ENCODE data around the gene IRF9.
A peak's percentile ranks its signal among the peaks of the same experiment; 100 is the strongest.

The IRF9 gene

GRCh38 chr14:24136684-24137528, 24.2 kb upstream of the IRF9 start:
- DNase-seq = peak; percentile 39

DNA sequence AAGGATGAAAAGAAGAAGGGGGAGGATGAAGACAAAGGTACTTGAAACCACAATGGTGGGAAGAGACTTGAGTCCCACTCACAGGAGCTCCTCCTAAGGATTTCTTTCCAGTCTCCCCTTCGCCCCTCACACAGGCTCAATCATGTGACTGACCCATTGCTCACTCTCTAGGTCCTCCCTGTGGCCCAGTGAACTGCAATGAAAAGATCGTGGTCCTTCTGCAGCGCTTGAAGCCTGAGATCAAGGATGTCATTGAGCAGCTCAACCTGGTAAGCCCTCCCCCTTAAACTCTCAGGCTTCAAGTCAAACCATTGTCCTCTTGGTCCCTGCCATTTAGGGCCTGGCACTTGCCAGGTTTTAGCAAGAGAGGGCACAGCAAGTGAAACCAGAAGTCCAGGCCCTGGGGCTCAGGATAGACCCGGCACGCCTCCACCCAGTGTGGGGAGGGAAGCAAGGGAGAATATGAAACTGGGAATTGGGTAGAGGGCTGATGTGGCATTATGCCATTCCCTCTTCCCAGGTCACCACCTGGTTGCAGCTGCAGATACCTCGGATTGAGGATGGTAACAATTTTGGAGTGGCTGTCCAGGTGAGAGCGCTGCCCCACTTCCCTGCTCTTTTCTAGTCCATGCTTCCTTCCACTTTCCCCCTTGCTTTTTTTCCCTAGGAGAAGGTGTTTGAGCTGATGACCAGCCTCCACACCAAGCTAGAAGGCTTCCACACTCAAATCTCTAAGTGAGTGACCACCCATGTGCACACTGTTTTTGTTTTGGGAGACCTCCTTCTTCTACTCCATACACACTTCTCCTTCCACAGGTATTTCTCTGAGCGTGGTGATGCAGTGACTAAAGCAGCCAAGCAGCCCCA, 23.3 kb upstream of the IRF9 start:
- H3K27ac Mint-ChIP-seq = peak overlapping the region; percentile 93
- peaks cover 58% of the 10 kb centered on the region for H3K4me1 Mint-ChIP-seq
- no peak for DNase-seq
- no peaks in the 10 kb centered on the region for H3K27me3 Mint-ChIP-seq
- CTCF ChIA-PET = interaction anchor here (0.9 to 4.0 kb wide), 4 partner anchors 8 to 80 kb away, joined by 3 to 16 read pairs (median 4); partner anchors contain the start of genes IRF9, PSME2 and RNF31
- peak overlapping the region; percentile 93 for H3K4me3 Mint-ChIP-seq
- peaks cover 39% of the 10 kb centered on the region for H3K36me3 Mint-ChIP-seq
- H3K9me3 Mint-ChIP-seq = no peaks in the 10 kb centered on the region

More at GRCh38 chr14:24136684-24137528, 24.2 kb upstream of the IRF9 start:
- H3K4me1 Mint-ChIP-seq = peaks cover 62% of the 10 kb centered on the region
- CTCF ChIA-PET = interaction anchor here (0.9 to 4.0 kb wide), 8 partner anchors 9 to 79 kb away, joined by 3 to 16 read pairs (median 4); partner anchors contain the start of genes DCAF11, IRF9, NRL and PSME2
- peaks cover 37% of the 10 kb centered on the region for H3K36me3 Mint-ChIP-seq
- no peaks in the 10 kb centered on the region for H3K27me3 Mint-ChIP-seq
- peak overlapping the region; percentile 93 for H3K27ac Mint-ChIP-seq
- H3K4me3 Mint-ChIP-seq = peak overlapping the region; percentile 93
- no peaks in the 10 kb centered on the region for H3K9me3 Mint-ChIP-seq

- peaks cover 48% of the 10 kb centered on the region for H3K36me3 Mint-ChIP-seq
- H3K4me3 Mint-ChIP-seq = peak overlapping the region; percentile 95
- DNase-seq = no peak
- no peaks in the 10 kb centered on the region for H3K27me3 Mint-ChIP-seq
- H3K4me1 Mint-ChIP-seq = peaks cover 61% of the 10 kb centered on the region
- H3K9me3 Mint-ChIP-seq = no peaks in the 10 kb centered on the region
- CTCF ChIA-PET = no interaction called here
- H3K27ac Mint-ChIP-seq = peak overlapping the region; percentile 67
Observed at GRCh38 chr14:24138396-24139271, 22.4 kb upstream of the IRF9 start.

GRCh38 chr14:24139272-24139934, 21.7 kb upstream of the IRF9 start:
- H3K4me3 Mint-ChIP-seq = peak overlapping the region; percentile 95
- H3K36me3 Mint-ChIP-seq = peaks cover 52% of the 10 kb centered on the region
- CTCF ChIA-PET = no interaction called here
- peak overlapping the region; percentile 52 for H3K27ac Mint-ChIP-seq
- H3K27me3 Mint-ChIP-seq = no peaks in the 10 kb centered on the region
- DNase-seq = peak; percentile 52
- peaks cover 66% of the 10 kb centered on the region for H3K4me1 Mint-ChIP-seq
- no peaks in the 10 kb centered on the region for H3K9me3 Mint-ChIP-seq

- peak within 1 kb of the TSS; percentile 80 for H3K27ac Mint-ChIP-seq
- H3K4me1 Mint-ChIP-seq = peaks cover 74% of the 10 kb centered on the region
- peak within 1 kb of the TSS; percentile 95 for H3K4me3 Mint-ChIP-seq
- no peaks in the 10 kb centered on the region for H3K27me3 Mint-ChIP-seq
- H3K36me3 Mint-ChIP-seq = peaks cover 68% of the 10 kb centered on the region
- DNase-seq = peak; percentile 100
- CTCF ChIA-PET = interaction anchor here (0.7 to 1.7 kb wide), 4 partner anchors 19 to 83 kb away, joined by 3 to 10 read pairs (median 4); partner anchors contain the start of genes IRF9 and PCK2
- H3K9me3 Mint-ChIP-seq = no peaks in the 10 kb centered on the region
Observed at GRCh38 chr14:24141097-24141880, 19.8 kb upstream of the IRF9 start, which contains the start of gene EMC9. Gene EMC9, minus strand, starts transcription at chr14:24141591. Its CDS starts 287 bp downstream, at chr14:24141304.

GRCh38 chr14:24143511-24143910, 17.6 kb upstream of the IRF9 start:
- peaks cover 61% of the 10 kb centered on the region for H3K4me1 Mint-ChIP-seq
- peaks cover 59% of the 10 kb centered on the region for H3K36me3 Mint-ChIP-seq
- H3K27me3 Mint-ChIP-seq = no peaks in the 10 kb centered on the region
- DNase-seq = no peak
- H3K9me3 Mint-ChIP-seq = no peaks in the 10 kb centered on the region
- peak overlapping the region; percentile 42 for H3K4me3 Mint-ChIP-seq
- CTCF ChIA-PET = interaction anchor here (1.1 to 2.3 kb wide), 3 partner anchors 18 to 99 kb away, joined by 3 to 11 read pairs (median 4); partner anchors contain the start of genes DCAF11, IRF9, NRL and TINF2
- H3K27ac Mint-ChIP-seq = peak overlapping the region; percentile 75

GRCh38 chr14:24144451-24144850, 16.6 kb upstream of the IRF9 start:
- no peak for DNase-seq
- H3K27ac Mint-ChIP-seq = peak overlapping the region; percentile 24
- H3K36me3 Mint-ChIP-seq = peaks cover 58% of the 10 kb centered on the region
- peak overlapping the region; percentile 39 for H3K4me3 Mint-ChIP-seq
- peaks cover 62% of the 10 kb centered on the region for H3K4me1 Mint-ChIP-seq
- no peaks in the 10 kb centered on the region for H3K27me3 Mint-ChIP-seq
- CTCF ChIA-PET = interaction anchor here (1.5 to 2.3 kb wide), 2 partner anchors 17 to 98 kb away, joined by 3 to 11 read pairs; partner anchors contain the start of genes IRF9 and TINF2
- no peaks in the 10 kb centered on the region for H3K9me3 Mint-ChIP-seq

GRCh38 chr14:24145219-24145618, 15.8 kb upstream of the IRF9 start:
- CTCF ChIA-PET = interaction anchor here (1.2 to 8.0 kb wide), 3 partner anchors 9 to 37 kb away, joined by 6 to 67 read pairs (median 16); partner anchors contain the start of genes IRF9 and PSME1
- peaks cover 57% of the 10 kb centered on the region for H3K36me3 Mint-ChIP-seq
- no peak for DNase-seq
- no peaks in the 10 kb centered on the region for H3K27me3 Mint-ChIP-seq
- H3K27ac Mint-ChIP-seq = peak overlapping the region; percentile 99
- no peaks in the 10 kb centered on the region for H3K9me3 Mint-ChIP-seq
- peak overlapping the region; percentile 93 for H3K4me3 Mint-ChIP-seq
- H3K4me1 Mint-ChIP-seq = peaks cover 63% of the 10 kb centered on the region

- no peaks in the 10 kb centered on the region for H3K27me3 Mint-ChIP-seq
- CTCF ChIA-PET = interaction anchor here (1.2 to 8.0 kb wide), 3 partner anchors 10 to 37 kb away, joined by 6 to 67 read pairs (median 16); partner anchors contain the start of genes IRF9 and PSME1
- H3K27ac Mint-ChIP-seq = peak overlapping the region; percentile 99
- H3K36me3 Mint-ChIP-seq = peaks cover 62% of the 10 kb centered on the region
- H3K4me3 Mint-ChIP-seq = peak overlapping the region; percentile 93
- no peaks in the 10 kb centered on the region for H3K9me3 Mint-ChIP-seq
- no peak for DNase-seq
- peaks cover 65% of the 10 kb centered on the region for H3K4me1 Mint-ChIP-seq
Observed at GRCh38 chr14:24145690-24146452, 15.2 kb upstream of the IRF9 start.

DNA sequence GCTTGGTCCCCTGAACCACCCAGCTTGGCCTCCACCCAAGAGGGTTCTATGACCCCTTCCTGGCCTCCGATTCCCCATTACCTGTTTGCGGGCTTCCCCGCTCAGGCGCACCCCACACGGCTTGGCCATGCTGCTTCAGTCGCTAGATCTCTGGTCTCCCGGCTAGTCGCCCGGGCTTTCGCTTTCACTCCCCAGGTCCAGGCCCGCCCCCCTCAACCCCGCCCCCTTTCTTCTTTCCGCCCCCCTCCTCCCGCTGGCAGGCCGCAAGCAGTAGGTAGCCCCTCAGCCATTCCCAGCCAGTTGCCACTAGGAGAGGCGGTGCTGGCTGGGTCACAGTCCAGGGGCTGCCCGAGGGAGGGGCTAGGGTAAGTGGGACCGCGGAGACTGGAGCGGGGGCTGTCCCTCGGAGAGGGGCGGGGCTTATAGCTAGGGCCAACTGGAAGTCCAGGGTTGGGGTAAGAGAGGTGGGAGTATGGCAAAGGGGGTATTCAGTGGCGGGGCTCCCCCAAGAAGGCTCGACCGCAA, 14.6 kb upstream of the IRF9 start, which contains the start of gene PSME2:
Gene PSME2 (minus strand): TSS at position 158 of the 525 bp plus-strand sequence. CDS start 29 bp downstream, at position 129.
- H3K4me3 Mint-ChIP-seq = peak within 1 kb of the TSS; percentile 93

More for the DNA sequence above, 14.6 kb upstream of the IRF9 start, which contains the start of gene PSME2:
- H3K27me3 Mint-ChIP-seq = no peaks in the 10 kb centered on the region
- CTCF ChIA-PET = interaction anchor here (0.8 to 8.0 kb wide), 6 partner anchors 11 to 285 kb away, joined by 3 to 67 read pairs (median 6); partner anchors contain the start of genes CIDEB, IRF9 and PSME1
- no peaks in the 10 kb centered on the region for H3K9me3 Mint-ChIP-seq
- H3K4me1 Mint-ChIP-seq = peaks cover 65% of the 10 kb centered on the region
- DNase-seq = peak; percentile 93
- peaks cover 63% of the 10 kb centered on the region for H3K36me3 Mint-ChIP-seq
- peak within 1 kb of the TSS; percentile 99 for H3K27ac Mint-ChIP-seq

Data from activated naive CD4-positive, alpha-beta T cell treated with anti-CD3 and anti-CD28 coated beads, Interleukin-2, amount 10 ng/mL, durations not matched to agents 7 days and 5 days (primary cell).